SK-N-SH (cell line): ENCODE results near the gene COQ8B.

Experiments used
- FOXM1 ChIP-seq: IDR thresholded peaks from 2 replicates; pipeline ENCODE4 v1.4.0; 2012; ENCODE audit warnings: low read depth, mild to moderate bottlenecking
- RCOR1 ChIP-seq: fragments of 150-350 bp; IDR thresholded peaks from 2 replicates; pipeline ENCODE4 v1.6.1; 2017; ENCODE audit warnings: antibody characterized with exemption, low read length
- TF ChIP-seq, protein P1 (sequence below): fragments of 200-600 bp; sonication (generic); IDR thresholded peaks from 2 replicates; pipeline ENCODE4 v1.6.1; 2017; ENCODE audit warnings: antibody characterized with exemption, mild to moderate bottlenecking, moderate library complexity
- TF ChIP-seq, protein P2 (sequence below): IDR thresholded peaks from 2 replicates; pipeline ENCODE4 v1.6.1; 2012; ENCODE audit warnings: mild to moderate bottlenecking, low read depth, low read length, moderate library complexity

DNA sequence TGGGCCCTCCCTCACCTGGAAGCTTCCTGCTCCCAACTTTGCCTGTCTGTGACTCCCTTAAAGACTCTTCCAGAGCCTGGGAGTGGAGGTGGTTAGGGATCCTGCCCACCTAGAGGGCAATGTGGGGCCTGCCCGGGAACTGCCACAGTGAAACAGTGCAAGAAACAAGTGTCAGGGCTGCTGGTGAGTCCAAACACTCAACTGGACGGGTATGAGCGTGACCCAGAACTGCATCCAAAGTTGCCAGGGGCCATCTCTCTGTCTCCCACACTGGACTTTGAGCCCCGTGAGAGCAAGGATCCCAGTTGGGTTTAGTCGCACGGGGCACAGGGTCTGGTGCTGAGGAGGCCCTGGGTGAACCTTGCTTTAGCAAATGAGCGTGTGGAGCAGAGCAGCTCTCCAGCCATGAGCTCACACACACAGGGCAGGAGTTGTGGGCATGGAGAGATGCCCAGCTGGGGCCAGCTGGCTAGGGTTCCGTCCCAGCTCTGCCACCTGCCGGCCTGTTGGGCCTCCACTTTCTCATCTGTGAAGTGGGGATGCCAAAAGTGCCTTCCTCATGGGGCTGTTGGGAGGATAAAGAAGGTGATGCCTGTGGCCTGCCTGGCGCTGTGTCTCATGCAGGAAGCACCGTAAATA, 23.4 kb downstream of the COQ8B start:
- TF ChIP-seq, protein P1, sequence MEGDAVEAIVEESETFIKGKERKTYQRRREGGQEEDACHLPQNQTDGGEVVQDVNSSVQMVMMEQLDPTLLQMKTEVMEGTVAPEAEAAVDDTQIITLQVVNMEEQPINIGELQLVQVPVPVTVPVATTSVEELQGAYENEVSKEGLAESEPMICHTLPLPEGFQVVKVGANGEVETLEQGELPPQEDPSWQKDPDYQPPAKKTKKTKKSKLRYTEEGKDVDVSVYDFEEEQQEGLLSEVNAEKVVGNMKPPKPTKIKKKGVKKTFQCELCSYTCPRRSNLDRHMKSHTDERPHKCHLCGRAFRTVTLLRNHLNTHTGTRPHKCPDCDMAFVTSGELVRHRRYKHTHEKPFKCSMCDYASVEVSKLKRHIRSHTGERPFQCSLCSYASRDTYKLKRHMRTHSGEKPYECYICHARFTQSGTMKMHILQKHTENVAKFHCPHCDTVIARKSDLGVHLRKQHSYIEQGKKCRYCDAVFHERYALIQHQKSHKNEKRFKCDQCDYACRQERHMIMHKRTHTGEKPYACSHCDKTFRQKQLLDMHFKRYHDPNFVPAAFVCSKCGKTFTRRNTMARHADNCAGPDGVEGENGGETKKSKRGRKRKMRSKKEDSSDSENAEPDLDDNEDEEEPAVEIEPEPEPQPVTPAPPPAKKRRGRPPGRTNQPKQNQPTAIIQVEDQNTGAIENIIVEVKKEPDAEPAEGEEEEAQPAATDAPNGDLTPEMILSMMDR: no peak
- no peak for TF ChIP-seq RCOR1
- TF ChIP-seq, protein P2, sequence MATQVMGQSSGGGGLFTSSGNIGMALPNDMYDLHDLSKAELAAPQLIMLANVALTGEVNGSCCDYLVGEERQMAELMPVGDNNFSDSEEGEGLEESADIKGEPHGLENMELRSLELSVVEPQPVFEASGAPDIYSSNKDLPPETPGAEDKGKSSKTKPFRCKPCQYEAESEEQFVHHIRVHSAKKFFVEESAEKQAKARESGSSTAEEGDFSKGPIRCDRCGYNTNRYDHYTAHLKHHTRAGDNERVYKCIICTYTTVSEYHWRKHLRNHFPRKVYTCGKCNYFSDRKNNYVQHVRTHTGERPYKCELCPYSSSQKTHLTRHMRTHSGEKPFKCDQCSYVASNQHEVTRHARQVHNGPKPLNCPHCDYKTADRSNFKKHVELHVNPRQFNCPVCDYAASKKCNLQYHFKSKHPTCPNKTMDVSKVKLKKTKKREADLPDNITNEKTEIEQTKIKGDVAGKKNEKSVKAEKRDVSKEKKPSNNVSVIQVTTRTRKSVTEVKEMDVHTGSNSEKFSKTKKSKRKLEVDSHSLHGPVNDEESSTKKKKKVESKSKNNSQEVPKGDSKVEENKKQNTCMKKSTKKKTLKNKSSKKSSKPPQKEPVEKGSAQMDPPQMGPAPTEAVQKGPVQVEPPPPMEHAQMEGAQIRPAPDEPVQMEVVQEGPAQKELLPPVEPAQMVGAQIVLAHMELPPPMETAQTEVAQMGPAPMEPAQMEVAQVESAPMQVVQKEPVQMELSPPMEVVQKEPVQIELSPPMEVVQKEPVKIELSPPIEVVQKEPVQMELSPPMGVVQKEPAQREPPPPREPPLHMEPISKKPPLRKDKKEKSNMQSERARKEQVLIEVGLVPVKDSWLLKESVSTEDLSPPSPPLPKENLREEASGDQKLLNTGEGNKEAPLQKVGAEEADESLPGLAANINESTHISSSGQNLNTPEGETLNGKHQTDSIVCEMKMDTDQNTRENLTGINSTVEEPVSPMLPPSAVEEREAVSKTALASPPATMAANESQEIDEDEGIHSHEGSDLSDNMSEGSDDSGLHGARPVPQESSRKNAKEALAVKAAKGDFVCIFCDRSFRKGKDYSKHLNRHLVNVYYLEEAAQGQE: no peak
- TF ChIP-seq FOXM1: no peak
